Endothelial cell of umbilical vein (primary cell): ENCODE data around the gene TRAPPC10. TPM values are rescaled to one million over a fixed set of nuclear protein-coding genes. Genes with fewer than 3 reads are reported as not detected.

Experiments
- BruUV-seq: library from RNA; stranded (reverse); fragments of 400-500 nt; replicated peaks from 2 replicates; lab custom pipeline; 2021; lab: Mats Ljungman, UMichigan
- CTCF ChIA-PET: fragments of 300-600, 350-600 bp; sonication (Branson Sonifier 250); formaldehyde crosslinking; loops from one replicate; lab custom pipeline; 2021; ENCODE audit warnings: antibody characterized with exemption, inconsistent platforms; lab: Charles Lee
- POLR2A ChIA-PET: fragments of 300-600, 350-600 bp; sonication (Branson Sonifier 250); formaldehyde crosslinking; loops from one replicate; lab custom pipeline; 2021; ENCODE audit warnings: antibody characterized with exemption, inconsistent platforms; lab: Charles Lee
- DNase-seq: peaks from one replicate; pipeline ENCODE4 v3.0.0-alpha.2; 2011; ENCODE audit warnings: low read depth, low spot score
- FAIRE-seq: peaks from 2 replicates; lab custom pipeline; 2011; peaks lifted over from hg19 to GRCh38; lab: Jason Lieb, UNC
- H2AFZ ChIP-seq: 2 replicates; pipeline ENCODE4 v1.6.0; 2012; ENCODE audit warnings: low read depth, low read length, control low read depth, inconsistent platforms
- H3K27ac ChIP-seq: 2 replicates; pipeline ENCODE4 v1.5.1; 2011; ENCODE audit warnings: low read depth, mild to moderate bottlenecking, control low read depth, low read length, moderate library complexity; ENCODE audit not compliant: insufficient read depth
- H3K27me3 ChIP-seq, 2 experiments: 2 replicates each; pipeline versions ENCODE4 v1.6.0 to v1.6.1; 2011; ENCODE audit warnings: low read length in 2 of 2, mixed read lengths in 1 of 2; ENCODE audit not compliant: control insufficient read depth in 2 of 2, insufficient read depth in 2 of 2
- H3K36me3 ChIP-seq, 2 experiments: 2 replicates in 1 of 2; 3 replicates in 1 of 2; pipeline ENCODE4 v1.5.1; 2011; ENCODE audit warnings: low read length in 2 of 2, mild to moderate bottlenecking in 1 of 2, moderate library complexity in 1 of 2; ENCODE audit not compliant: control insufficient read depth in 2 of 2, insufficient read depth in 2 of 2; ENCODE audit errors: extremely low read depth in 1 of 2
- H3K4me1 ChIP-seq: 3 replicates; pipeline ENCODE4 v1.5.1; 2011; ENCODE audit warnings: mild to moderate bottlenecking, low read length; ENCODE audit not compliant: control insufficient read depth, insufficient read depth; ENCODE audit errors: extremely low read depth
- H3K4me2 ChIP-seq: 2 replicates; pipeline ENCODE4 v1.6.1; 2011; ENCODE audit warnings: low read length, control low read depth, mixed read lengths; ENCODE audit not compliant: insufficient read depth
- H3K4me3 ChIP-seq, 3 experiments: fragments of 200-600 bp in 1 of 3; sonication (generic), shearing (Covaris generic) in 1 of 3; replicated peaks in 1 of 3; 2 replicates each; pipeline ENCODE4 v1.5.1; 2011 to 2016; ENCODE audit warnings: control low read depth in 3 of 3, low read length in 3 of 3, mild to moderate bottlenecking in 2 of 3, inconsistent platforms in 1 of 3, low read depth in 1 of 3, moderate library complexity in 1 of 3; ENCODE audit not compliant: insufficient read depth in 1 of 3
- H3K79me2 ChIP-seq: 2 replicates; pipeline ENCODE4 v1.6.0; 2012; ENCODE audit warnings: low read length, inconsistent platforms; ENCODE audit not compliant: control insufficient read depth, insufficient read depth
- H3K9ac ChIP-seq: replicated peaks from 2 replicates; pipeline ENCODE3; 2011; ENCODE audit warnings: low read length, control low read depth; ENCODE audit not compliant: insufficient read depth; ENCODE audit errors: extremely low read depth
- H3K9me1 ChIP-seq: replicated peaks from 3 replicates; pipeline ENCODE4 v1.6.0; 2011; ENCODE audit warnings: mild to moderate bottlenecking, low read length; ENCODE audit not compliant: control insufficient read depth, insufficient read depth; ENCODE audit errors: extremely low read depth
- H3K9me3 ChIP-seq: replicated peaks from 2 replicates; pipeline ENCODE4 v1.5.1; 2012; ENCODE audit warnings: low read length, inconsistent platforms; ENCODE audit not compliant: control insufficient read depth, insufficient read depth
- H4K20me1 ChIP-seq: replicated peaks from 2 replicates; pipeline ENCODE3; 2011; ENCODE audit warnings: mild to moderate bottlenecking, low read length; ENCODE audit not compliant: control insufficient read depth, insufficient read depth; ENCODE audit errors: extremely low read depth
- EZH2 ChIP-seq: IDR thresholded peaks from 2 replicates; pipeline ENCODE4 v1.6.1; 2012; ENCODE audit warnings: borderline replicate concordance, low read depth, mild to moderate bottlenecking, moderate library complexity, low read length, inconsistent platforms; ENCODE audit not compliant: severe bottlenecking
- FOS ChIP-seq: IDR thresholded peaks from 2 replicates; pipeline ENCODE4 v1.6.1; 2011; ENCODE audit warnings: mild to moderate bottlenecking, low read length, moderate library complexity, borderline replicate concordance; ENCODE audit not compliant: insufficient read depth
- GATA2 ChIP-seq: IDR thresholded peaks from 2 replicates; pipeline ENCODE4 v1.7.0; 2011; ENCODE audit warnings: low read depth, mild to moderate bottlenecking, moderate library complexity, mixed read lengths, low read length; ENCODE audit not compliant: insufficient read length, insufficient read depth
- JUN ChIP-seq: IDR thresholded peaks from 2 replicates; pipeline ENCODE4 v1.6.1; 2011; ENCODE audit warnings: borderline replicate concordance, low read depth; ENCODE audit not compliant: insufficient read length, insufficient read depth
- MYC ChIP-seq: IDR thresholded peaks from one replicate; pipeline ENCODE4 v1.6.1; 2011; ENCODE audit warnings: mild to moderate bottlenecking, low read depth, low read length
- POLR2A ChIP-seq: IDR thresholded peaks from 2 replicates; pipeline ENCODE4 v1.6.1; 2012; ENCODE audit warnings: low read depth, mild to moderate bottlenecking, control low read depth, low read length
- POLR2AphosphoS5 ChIP-seq: IDR thresholded peaks from 2 replicates; pipeline ENCODE4 v1.6.1; 2012; ENCODE audit warnings: low read depth, mild to moderate bottlenecking, control low read depth, low read length, moderate library complexity; ENCODE audit not compliant: insufficient read depth
- dilution Hi-C: fragments of 300-500 bp; cut with MboI; formaldehyde crosslinking; loops from one replicate; pipeline ENCODE4 v1.15.0; 2019; ENCODE audit warnings: low sequenced_read_pairs; ENCODE audit not compliant: extremely low pct_ligation_motif_present
- intact Hi-C: fragments of 100-400 bp; cut with micrococcal nuclease; formaldehyde crosslinking; loops from one replicate; pipeline ENCODE4 v1.10.0; 2022
- polyA plus RNA-seq, 4 experiments: library from polyadenylated mRNA; depleted of rRNA in 3 of 4; stranded (reverse) in 3 of 4; unstranded in 1 of 4; fragments of >200 nt; gene quantifications; 2 replicates each; pipeline versions ENCODE4 v1.2.1 to v1.2.3, GENCODE V29; 2011 to 2012; ENCODE audit warnings: missing spikeins in 1 of 4
- total RNA-seq: library from RNA; stranded (reverse); gene quantifications from 2 replicates; pipeline ENCODE4 v1.2.3, GENCODE V29; 2021
- TF ChIP-seq, protein P1 (sequence below), 2 donors: IDR thresholded peaks; 1 replicate in 1 of 2; 2 replicates in 1 of 2; pipeline ENCODE4 v1.5.1; 2011; ENCODE audit warnings: low read length in 2 of 2, mild to moderate bottlenecking in 2 of 2, moderate library complexity in 2 of 2, control low read depth in 1 of 2, inconsistent platforms in 1 of 2, low read depth in 1 of 2; ENCODE audit not compliant: insufficient read depth in 1 of 2; ENCODE audit errors: extremely low read depth in 1 of 2
- TF ChIP-seq, protein P2 (sequence below): IDR thresholded peaks from 2 replicates; pipeline ENCODE4 v1.6.1; 2011; ENCODE audit not compliant: insufficient read depth, insufficient read length

The TRAPPC10 gene
- total and polyA plus RNA-seq, 2 donors (not counting 3 experiments of a cell fraction or from before 2014, with no cell fraction given), result 21.5 to 33.6 TPM

DNA sequence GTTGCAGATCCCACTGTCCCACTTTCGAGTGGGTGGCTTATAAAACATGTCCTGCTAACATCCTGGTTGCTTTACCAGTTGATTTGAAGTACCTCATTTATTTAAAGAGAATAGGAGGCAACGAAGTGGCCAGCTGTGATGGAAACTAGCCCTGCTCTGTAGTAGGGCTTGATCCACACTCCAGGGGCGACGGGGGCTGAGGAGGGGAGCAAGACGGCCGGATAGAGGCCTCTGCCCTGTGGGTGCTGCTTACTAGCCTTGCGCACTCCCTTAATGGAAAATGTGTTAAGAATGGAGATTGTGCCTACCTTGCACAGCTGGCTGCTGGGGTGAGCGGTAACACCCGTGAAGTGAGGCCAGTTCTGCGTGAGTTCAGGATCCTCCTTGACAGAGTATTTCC is 54.0 kb downstream of the TRAPPC10 start:
- no peak overlapping the region for H3K4me2 ChIP-seq
- no peak overlapping the region for H3K4me3 ChIP-seq
- no peak overlapping the region for H3K27ac ChIP-seq
- TF ChIP-seq, protein P1, sequence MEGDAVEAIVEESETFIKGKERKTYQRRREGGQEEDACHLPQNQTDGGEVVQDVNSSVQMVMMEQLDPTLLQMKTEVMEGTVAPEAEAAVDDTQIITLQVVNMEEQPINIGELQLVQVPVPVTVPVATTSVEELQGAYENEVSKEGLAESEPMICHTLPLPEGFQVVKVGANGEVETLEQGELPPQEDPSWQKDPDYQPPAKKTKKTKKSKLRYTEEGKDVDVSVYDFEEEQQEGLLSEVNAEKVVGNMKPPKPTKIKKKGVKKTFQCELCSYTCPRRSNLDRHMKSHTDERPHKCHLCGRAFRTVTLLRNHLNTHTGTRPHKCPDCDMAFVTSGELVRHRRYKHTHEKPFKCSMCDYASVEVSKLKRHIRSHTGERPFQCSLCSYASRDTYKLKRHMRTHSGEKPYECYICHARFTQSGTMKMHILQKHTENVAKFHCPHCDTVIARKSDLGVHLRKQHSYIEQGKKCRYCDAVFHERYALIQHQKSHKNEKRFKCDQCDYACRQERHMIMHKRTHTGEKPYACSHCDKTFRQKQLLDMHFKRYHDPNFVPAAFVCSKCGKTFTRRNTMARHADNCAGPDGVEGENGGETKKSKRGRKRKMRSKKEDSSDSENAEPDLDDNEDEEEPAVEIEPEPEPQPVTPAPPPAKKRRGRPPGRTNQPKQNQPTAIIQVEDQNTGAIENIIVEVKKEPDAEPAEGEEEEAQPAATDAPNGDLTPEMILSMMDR (IDR thresholded peaks at IDR 0.05; ENCODE audit: extremely low read depth in 1 of 2, insufficient read depth in 1 of 2, low read depth in 1 of 2, low read length in 2 of 2), result no peak
- no peak for TF ChIP-seq GATA2
- TF ChIP-seq EZH2, result no peak
- TF ChIP-seq JUN, result no peak
- TF ChIP-seq POLR2A, result no peak
- no peak for TF ChIP-seq POLR2AphosphoS5
- no peak for TF ChIP-seq MYC
- TF ChIP-seq, protein P2, sequence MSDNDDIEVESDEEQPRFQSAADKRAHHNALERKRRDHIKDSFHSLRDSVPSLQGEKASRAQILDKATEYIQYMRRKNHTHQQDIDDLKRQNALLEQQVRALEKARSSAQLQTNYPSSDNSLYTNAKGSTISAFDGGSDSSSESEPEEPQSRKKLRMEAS, result no peak
- no peak for TF ChIP-seq FOS
- no TSS peak for BruUV-seq
- no peaks in the 10 kb centered on the region for H3K9me3 ChIP-seq
- ChIA-PET CTCF (no interaction called here), POLR2A (no interaction called here)
- no peaks in the 10 kb centered on the region for H3K27me3 ChIP-seq
- H3K36me3 ChIP-seq, result peaks cover 5 to 25% of the 10 kb centered on the region in 2 experiments
- H3K9ac ChIP-seq, result no peak overlapping the region
- dilution Hi-C loops, result no loop called here
- no peak for FAIRE-seq
- no peaks in the 10 kb centered on the region for H3K4me1 ChIP-seq
- peaks cover 9% of the 10 kb centered on the region for H3K79me2 ChIP-seq
- DNase-seq, result no peak
- no peak overlapping the region for H2AFZ ChIP-seq
- no peaks in the 10 kb centered on the region for H4K20me1 ChIP-seq
- intact Hi-C loops, result no loop called here
- H3K9me1 ChIP-seq, result no peaks in the 10 kb centered on the region
